ENCODE data around the gene TERC.
A peak's percentile ranks its signal among the peaks of the same experiment; 100 is the strongest.

Gene TERC

DNA sequence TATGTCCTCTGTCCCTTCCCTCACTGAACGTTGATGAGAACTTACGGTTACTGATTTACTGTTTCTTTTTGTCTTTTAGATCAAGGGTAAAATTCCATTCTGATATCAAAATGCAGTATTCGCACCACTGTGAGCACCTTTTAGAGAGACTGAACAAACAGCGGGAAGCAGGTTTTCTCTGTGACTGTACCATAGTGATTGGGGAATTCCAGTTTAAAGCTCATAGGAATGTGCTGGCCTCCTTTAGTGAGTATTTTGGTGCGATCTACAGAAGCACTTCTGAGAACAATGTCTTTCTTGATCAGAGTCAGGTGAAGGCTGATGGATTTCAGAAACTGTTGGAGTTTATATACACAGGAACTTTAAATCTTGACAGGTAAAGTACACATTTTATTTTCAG lies 9.3 kb upstream of the TERC start:
- no peaks in the 10 kb centered on the region for H3K27me3 ChIP-seq (ENCODE audit: insufficient read depth, low read length)
- TF ChIP-seq, protein P1, sequence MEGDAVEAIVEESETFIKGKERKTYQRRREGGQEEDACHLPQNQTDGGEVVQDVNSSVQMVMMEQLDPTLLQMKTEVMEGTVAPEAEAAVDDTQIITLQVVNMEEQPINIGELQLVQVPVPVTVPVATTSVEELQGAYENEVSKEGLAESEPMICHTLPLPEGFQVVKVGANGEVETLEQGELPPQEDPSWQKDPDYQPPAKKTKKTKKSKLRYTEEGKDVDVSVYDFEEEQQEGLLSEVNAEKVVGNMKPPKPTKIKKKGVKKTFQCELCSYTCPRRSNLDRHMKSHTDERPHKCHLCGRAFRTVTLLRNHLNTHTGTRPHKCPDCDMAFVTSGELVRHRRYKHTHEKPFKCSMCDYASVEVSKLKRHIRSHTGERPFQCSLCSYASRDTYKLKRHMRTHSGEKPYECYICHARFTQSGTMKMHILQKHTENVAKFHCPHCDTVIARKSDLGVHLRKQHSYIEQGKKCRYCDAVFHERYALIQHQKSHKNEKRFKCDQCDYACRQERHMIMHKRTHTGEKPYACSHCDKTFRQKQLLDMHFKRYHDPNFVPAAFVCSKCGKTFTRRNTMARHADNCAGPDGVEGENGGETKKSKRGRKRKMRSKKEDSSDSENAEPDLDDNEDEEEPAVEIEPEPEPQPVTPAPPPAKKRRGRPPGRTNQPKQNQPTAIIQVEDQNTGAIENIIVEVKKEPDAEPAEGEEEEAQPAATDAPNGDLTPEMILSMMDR (IDR thresholded peaks at IDR 0.05; ENCODE audit: low read length): no peak
- TF ChIP-seq EZH2 (IDR thresholded peaks at IDR 0.05; ENCODE audit: borderline replicate concordance, low read length): no peak
- no peaks in the 10 kb centered on the region for H3K9me2 ChIP-seq (ENCODE audit: low read depth, low read length)
- H3K27ac ChIP-seq (ENCODE audit: low read depth, low read length, poor library complexity, severe bottlenecking): peak overlapping the region; percentile 6
- H4K20me1 ChIP-seq (ENCODE audit: insufficient read depth, low read length): no peaks in the 10 kb centered on the region
- H3K36me3 ChIP-seq (ENCODE audit: insufficient read depth, low read length): peaks cover 50% of the 10 kb centered on the region
- H3F3A ChIP-seq (ENCODE audit: insufficient read depth, low read length): peaks cover 15% of the 10 kb centered on the region
- peak overlapping the region; percentile 71 for H3K4me3 ChIP-seq (ENCODE audit: low read depth, low read length, poor library complexity, severe bottlenecking)
- H3K9ac ChIP-seq (ENCODE audit: low read length): peak overlapping the region; percentile 82
- H3K79me2 ChIP-seq (ENCODE audit: insufficient read depth, low read length): peaks cover 28% of the 10 kb centered on the region
- H2AFZ ChIP-seq (ENCODE audit: low read length): no peak overlapping the region
- no peaks in the 10 kb centered on the region for H3K9me3 ChIP-seq (ENCODE audit: low read length)
- peaks cover 27% of the 10 kb centered on the region for H3K4me1 ChIP-seq (ENCODE audit: insufficient read depth, low read length, severe bottlenecking)
- peak overlapping the region; percentile 82 for H3K4me2 ChIP-seq (ENCODE audit: low read length)

DNA sequence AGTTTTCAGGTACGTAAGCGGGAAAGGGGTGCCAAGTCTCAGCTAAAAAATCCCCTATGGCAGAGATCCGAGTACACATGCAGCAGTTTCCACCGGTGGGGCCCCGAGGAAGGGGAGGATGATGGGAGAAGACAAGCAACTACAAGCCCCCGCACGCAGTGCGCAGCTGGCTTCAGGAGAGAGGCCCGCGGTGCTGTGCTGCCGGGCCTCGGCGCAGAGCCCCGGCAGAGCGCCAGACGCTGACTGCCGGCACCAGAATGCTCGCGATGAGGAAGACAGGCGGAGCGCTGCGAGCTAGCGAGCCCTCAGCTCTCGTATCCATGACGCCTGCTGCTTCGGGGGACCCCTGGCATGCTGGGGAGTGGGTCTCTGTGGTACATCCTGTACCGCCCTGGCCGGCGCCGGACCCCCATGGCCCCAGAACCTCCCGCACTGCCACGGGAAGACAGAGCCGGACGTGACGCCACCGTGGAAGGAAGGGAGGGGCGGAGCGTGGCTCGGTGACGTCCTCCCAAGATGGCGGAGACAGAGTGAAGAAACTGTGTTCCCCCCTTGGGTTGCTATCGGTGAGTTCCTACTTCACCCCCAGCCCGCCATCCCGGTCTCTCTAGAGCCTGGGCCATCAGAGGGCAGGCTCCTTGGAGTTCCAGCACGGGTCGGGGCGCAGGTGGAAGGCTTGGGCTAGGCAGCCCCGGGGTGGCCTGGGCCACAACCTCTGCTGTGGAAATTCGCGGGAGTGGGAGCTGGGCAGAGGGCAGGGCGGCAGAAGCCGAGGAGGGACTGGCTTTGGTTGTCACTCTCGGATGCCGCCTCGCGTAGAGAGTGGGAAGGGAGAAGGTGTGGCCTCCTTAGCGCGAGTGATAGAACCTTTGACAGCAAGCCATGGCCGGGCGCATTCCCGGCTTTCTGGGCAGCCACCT lies 8.3 kb upstream of the TERC start, which contains the start of gene MYNN:
Gene MYNN, plus strand, starts transcription at position 500 of the 920 bp plus-strand sequence. CDS start 900 bp downstream, outside the sequence.
- no peaks in the 10 kb centered on the region for H3K9me2 ChIP-seq (ENCODE audit: low read depth, low read length)
- H3K27ac ChIP-seq (ENCODE audit: low read depth, low read length, poor library complexity, severe bottlenecking): peak within 1 kb of the TSS; percentile 95
- peak within 1 kb of the TSS; percentile 82 for H3K9ac ChIP-seq (ENCODE audit: low read length)
- H3F3A ChIP-seq (ENCODE audit: insufficient read depth, low read length): peaks cover 20% of the 10 kb centered on the region
- H3K4me2 ChIP-seq (ENCODE audit: low read length): peak within 1 kb of the TSS; percentile 82
- peak within 1 kb of the TSS; percentile 71 for H3K4me3 ChIP-seq (ENCODE audit: low read depth, low read length, poor library complexity, severe bottlenecking)
- no peaks in the 10 kb centered on the region for H4K20me1 ChIP-seq (ENCODE audit: insufficient read depth, low read length)
- H2AFZ ChIP-seq (ENCODE audit: low read length): no peak within 1 kb of the TSS
- no peaks in the 10 kb centered on the region for H3K9me3 ChIP-seq (ENCODE audit: low read length)
- H3K27me3 ChIP-seq (ENCODE audit: insufficient read depth, low read length): no peaks in the 10 kb centered on the region
- TF ChIP-seq, protein P1 (IDR thresholded peaks at IDR 0.05; ENCODE audit: low read length): no peak; the same call in 1 of the 2 replicates
- TF ChIP-seq EZH2 (IDR thresholded peaks at IDR 0.05; ENCODE audit: borderline replicate concordance, low read length): no peak
- H3K79me2 ChIP-seq (ENCODE audit: insufficient read depth, low read length): peaks cover 28% of the 10 kb centered on the region
- peaks cover 39% of the 10 kb centered on the region for H3K36me3 ChIP-seq (ENCODE audit: insufficient read depth, low read length)
- peaks cover 27% of the 10 kb centered on the region for H3K4me1 ChIP-seq (ENCODE audit: insufficient read depth, low read length, severe bottlenecking)

DNA sequence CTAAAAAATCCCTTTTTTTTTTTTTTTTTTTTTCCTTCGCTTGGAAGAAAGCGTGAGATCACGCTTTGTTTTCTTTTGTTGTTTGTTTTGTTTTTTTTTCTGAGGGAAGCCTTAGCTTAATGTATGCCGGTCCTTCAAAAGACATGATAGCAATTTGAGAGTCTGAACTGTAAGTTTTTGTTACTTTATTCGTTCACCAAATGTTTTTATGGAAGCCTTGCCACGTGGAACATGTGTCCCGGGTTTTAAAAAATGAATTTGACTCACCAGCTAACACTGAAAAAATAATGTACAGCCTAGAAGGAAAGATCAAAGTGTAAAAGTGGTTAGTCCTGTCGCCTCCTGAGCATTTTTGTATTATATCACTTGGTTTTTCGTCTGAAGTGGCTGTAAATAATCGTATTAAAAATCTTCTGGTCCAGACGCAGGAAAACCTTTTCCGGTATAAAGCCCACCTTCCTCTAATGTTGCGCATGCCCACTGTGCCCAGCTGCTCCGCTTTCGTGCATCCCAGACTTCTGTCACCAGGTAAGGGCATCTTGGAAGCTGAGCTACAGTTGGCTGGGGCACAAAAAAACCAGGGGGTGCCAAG lies 7.5 kb upstream of the TERC start:
- no peaks in the 10 kb centered on the region for H3K27me3 ChIP-seq (ENCODE audit: insufficient read depth, low read length)
- H3F3A ChIP-seq (ENCODE audit: insufficient read depth, low read length): peaks cover 27% of the 10 kb centered on the region
- no peaks in the 10 kb centered on the region for H3K9me2 ChIP-seq (ENCODE audit: low read depth, low read length)
- no peaks in the 10 kb centered on the region for H4K20me1 ChIP-seq (ENCODE audit: insufficient read depth, low read length)
- H2AFZ ChIP-seq (ENCODE audit: low read length): no peak overlapping the region
- H3K9me3 ChIP-seq (ENCODE audit: low read length): no peaks in the 10 kb centered on the region
- peaks cover 32% of the 10 kb centered on the region for H3K36me3 ChIP-seq (ENCODE audit: insufficient read depth, low read length)
- H3K27ac ChIP-seq (ENCODE audit: low read depth, low read length, poor library complexity, severe bottlenecking): peak overlapping the region; percentile 95
- peak overlapping the region; percentile 82 for H3K9ac ChIP-seq (ENCODE audit: low read length)
- peak overlapping the region; percentile 71 for H3K4me3 ChIP-seq (ENCODE audit: low read depth, low read length, poor library complexity, severe bottlenecking)
- H3K79me2 ChIP-seq (ENCODE audit: insufficient read depth, low read length): peaks cover 28% of the 10 kb centered on the region
- TF ChIP-seq, protein P1 (IDR thresholded peaks at IDR 0.05; ENCODE audit: low read length): no peak
- no peak for TF ChIP-seq EZH2 (IDR thresholded peaks at IDR 0.05; ENCODE audit: borderline replicate concordance, low read length)
- peaks cover 27% of the 10 kb centered on the region for H3K4me1 ChIP-seq (ENCODE audit: insufficient read depth, low read length, severe bottlenecking)
- peak overlapping the region; percentile 82 for H3K4me2 ChIP-seq (ENCODE audit: low read length)

All from OCI-LY1 (cell line).